ENCODE data around the gene VPREB1.
"Not testable (repeated sequence)": the region's sequence is repeated elsewhere in the genome, so short reads cannot be mapped to it uniquely, and the experiment has no call there.

VPREB1 gene

GRCh38 chr22:22244316-22245250 is at the start of gene VPREB1:
VPREB1 (plus strand) TSS chr22:22244786; CDS start chr22:22244814, 28 bp downstream.
- no peak for DNase-seq

- no peak for DNase-seq
Measured at GRCh38 chr22:22194931-22195264, 49.7 kb upstream of the VPREB1 start.

- DNase-seq: peak; percentile 86
Measured at GRCh38 chr22:22195265-22196017, 49.1 kb upstream of the VPREB1 start.

- no peak for DNase-seq
Measured at GRCh38 chr22:22196018-22196533, 48.5 kb upstream of the VPREB1 start.

- DNase-seq: no peak
Measured at GRCh38 chr22:22196833-22197477, 47.6 kb upstream of the VPREB1 start.

GRCh38 chr22:22197993-22198402 is 46.6 kb upstream of the VPREB1 start:
- DNase-seq: no peak

GRCh38 chr22:22198751-22199150 is 45.8 kb upstream of the VPREB1 start:
- no peak for DNase-seq

GRCh38 chr22:22199634-22200033 is 45.0 kb upstream of the VPREB1 start:
- DNase-seq: no peak

- DNase-seq: no peak
Measured at GRCh38 chr22:22200569-22201184, 43.9 kb upstream of the VPREB1 start.

GRCh38 chr22:22201185-22201929 is 43.2 kb upstream of the VPREB1 start:
- peak; percentile 1 for DNase-seq

- no peak for DNase-seq
Measured at GRCh38 chr22:22201930-22202343, 42.6 kb upstream of the VPREB1 start.

- DNase-seq: no peak
Measured at GRCh38 chr22:22203048-22203971, 41.3 kb upstream of the VPREB1 start.

GRCh38 chr22:22207845-22208564 is 36.6 kb upstream of the VPREB1 start:
- peak; percentile 76 for DNase-seq

GRCh38 chr22:22208652-22209051 is 35.9 kb upstream of the VPREB1 start:
- no peak for DNase-seq

- not testable (repeated sequence) for DNase-seq
Measured at GRCh38 chr22:22209080-22209640, 35.4 kb upstream of the VPREB1 start.

GRCh38 chr22:22210375-22210774 is 34.2 kb upstream of the VPREB1 start:
- DNase-seq: no peak

- no peak for DNase-seq
Measured at GRCh38 chr22:22210889-22211833, 33.4 kb upstream of the VPREB1 start.

GRCh38 chr22:22213231-22213630 is 31.4 kb upstream of the VPREB1 start:
- no peak for DNase-seq

Measured in NCI-H82 (cell line).